GM19395 (cell line): ENCODE data around the gene SKA2.
"Not testable (repeated sequence)": the region's sequence is repeated elsewhere in the genome, so short reads cannot be mapped to it uniquely, and the experiment has no call there.

Experiments
- ATAC-seq: cut with Tn5 transposase; IDR thresholded peaks from one replicate; pipeline ENCODE4 v1.9.1; 2021; ENCODE audit warnings: mild to moderate bottlenecking, moderate library complexity; ENCODE audit not compliant: unreplicated experiment

Gene SKA2

DNA sequence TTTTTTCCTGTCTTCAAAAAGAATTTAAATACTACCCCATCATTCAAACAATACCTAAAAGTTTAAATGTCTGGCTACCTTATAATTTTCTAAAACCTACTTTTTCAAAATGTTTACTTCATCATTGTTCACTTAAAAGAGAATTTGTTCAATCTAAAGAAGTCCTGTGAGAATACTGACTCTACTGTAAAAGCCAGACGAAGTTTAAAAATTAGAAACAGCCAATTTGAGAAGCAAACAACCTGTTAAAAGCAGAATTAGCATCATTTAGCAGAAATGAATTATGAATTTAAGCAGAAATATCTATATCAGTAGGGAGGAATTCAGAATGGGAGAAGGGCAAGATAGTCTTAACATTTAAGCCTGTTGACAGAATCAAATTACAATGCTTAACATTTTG, 2.1 kb downstream of the SKA2 start:
- ATAC-seq, result no peak

DNA sequence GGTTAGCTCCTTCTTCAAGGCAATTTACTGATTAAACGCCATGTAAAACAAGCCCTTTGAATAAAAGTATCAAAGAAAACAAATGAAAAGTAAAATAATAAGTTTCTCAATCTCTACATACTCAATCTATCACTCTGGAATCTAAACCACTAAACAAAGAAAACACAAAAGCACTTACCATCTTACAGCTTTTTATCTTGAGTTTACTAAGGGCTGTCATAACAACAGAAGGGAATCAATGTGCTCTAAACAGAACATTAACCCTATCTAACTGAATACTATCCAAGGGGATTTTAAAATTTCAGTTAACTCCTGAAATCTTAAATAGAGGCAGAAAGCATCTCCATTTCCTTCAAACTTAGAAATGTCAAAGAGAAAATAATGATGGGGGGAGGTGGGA, 3.4 kb downstream of the SKA2 start:
- ATAC-seq, result no peak

DNA sequence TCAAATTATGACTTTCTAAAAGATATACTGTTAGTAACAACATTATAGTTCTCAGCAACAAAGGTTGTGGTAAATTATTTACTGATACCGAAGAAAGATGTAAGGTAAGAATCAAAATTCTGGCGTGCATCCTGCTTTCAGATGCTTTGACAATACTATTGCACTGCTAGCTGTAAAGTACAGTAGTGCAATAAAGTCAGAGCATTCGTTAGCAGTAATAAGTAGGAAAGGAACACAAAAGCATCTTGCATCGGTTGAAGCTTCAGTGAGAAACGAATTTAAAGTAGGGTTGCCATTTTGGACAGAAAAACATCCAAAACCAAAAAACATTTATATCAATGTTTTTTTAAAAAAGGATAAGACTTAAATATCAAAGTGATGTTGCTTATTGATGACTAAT, 4.0 kb downstream of the SKA2 start:
- no peak for ATAC-seq

GRCh38 chr17:59149841-59150511, 5.0 kb downstream of the SKA2 start:
- ATAC-seq, result no peak

DNA sequence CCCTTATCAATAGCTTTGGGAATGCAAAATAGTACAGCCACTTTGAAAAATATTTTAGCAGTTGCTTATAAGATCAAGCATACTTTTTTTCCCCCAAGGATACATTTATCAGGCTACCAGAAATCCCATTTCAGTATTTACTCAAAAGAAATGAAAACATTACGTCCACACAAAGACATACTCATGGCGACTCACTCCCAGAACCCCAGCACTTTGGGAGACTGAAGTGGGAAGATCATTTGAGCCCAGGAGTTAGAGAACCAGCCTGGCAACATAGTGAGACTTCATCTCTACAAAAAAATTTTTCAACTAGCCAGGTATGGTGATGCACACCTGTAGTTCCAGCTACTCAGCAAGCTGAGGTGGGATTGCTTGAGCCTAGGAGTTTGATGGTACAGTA, 5.9 kb downstream of the SKA2 start:
- no peak for ATAC-seq

DNA sequence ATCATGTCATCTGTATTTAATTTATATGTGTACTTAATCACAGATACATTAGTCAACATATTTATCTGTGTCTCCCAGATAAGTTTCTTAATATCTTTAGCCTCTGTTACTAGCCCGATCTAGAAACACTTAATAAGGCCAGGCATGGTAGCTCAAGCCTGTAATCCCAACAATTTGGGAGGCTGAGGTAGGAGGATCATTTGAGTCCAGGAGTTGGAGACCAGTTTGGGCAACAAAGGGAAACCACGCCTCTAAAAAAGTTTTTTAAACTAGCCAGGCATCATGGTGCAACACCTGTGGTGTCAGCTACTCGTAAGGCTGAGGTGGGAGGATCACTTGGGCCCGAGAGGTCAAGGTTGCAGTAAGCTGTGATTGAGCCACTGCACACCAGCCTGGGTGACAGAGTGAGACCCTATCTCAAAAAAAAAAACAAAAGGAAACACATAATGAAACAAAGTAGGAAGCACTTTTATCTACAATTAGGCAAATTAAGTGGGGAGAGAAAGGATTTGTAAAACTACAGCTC, 9.4 kb downstream of the SKA2 start:
- no peak for ATAC-seq

DNA sequence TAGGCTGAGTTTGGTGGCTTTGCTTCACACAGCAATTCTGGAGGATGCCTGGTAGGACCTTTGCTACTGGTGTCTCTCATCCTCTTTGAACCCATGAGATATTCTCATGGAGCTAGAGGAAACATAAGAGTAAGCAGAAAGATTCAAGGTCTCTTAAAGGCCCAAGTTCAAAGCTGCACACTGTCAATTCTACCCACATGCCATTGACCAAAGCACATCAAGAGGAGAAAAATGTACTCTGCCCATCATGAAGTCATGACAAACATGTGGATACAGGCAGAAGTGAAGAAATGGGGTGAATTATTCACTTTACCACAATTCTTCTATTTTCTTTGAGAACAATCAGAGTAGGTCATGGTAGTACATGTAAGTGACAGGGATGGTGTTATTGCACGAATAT, 13.1 kb downstream of the SKA2 start:
- ATAC-seq, result no peak

- ATAC-seq, result no peak
These were observed 15.0 kb downstream of the SKA2 start for GRCh38 chr17:59139939-59140338.

DNA sequence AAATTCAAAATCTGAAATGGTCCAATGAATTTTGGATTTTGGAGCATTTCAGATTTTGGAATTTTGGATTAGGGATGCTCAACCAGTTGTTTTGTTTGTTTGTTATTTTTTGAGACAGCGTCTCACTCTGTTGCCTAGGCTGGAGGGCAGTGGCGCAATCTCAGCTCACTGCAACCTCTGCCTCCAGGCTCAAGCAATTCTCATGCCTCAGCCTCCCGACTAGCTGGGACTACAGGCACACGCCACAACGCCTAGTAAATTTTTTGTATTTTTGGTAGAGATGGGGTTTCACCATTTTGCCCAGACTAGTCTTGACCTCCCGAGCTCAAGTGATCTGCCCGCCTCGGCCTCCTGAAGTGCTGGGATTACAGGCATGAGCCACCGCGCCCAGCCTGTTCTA, 16.6 kb downstream of the SKA2 start:
- not testable (repeated sequence) for ATAC-seq

DNA sequence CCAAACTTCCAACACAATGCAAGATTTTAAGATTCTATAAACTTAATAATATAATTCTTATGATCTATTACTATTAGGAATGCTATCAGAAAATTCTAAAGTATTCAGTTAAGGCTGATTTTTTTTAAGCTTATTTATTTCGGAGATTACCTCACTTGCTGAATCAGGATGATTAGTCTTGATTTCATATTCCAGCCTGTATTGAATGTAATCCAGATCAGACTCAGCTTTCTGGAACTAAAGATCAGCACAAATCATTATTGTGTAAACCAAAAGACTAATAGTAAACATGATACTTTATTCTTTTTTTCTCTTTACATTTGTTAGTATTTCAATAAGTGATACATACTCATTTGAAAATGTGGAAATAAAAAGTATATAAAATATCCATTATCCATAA, 23.9 kb downstream of the SKA2 start:
- ATAC-seq, result no peak

- no peak for ATAC-seq
These were observed 25.2 kb downstream of the SKA2 start for GRCh38 chr17:59129814-59130213.

DNA sequence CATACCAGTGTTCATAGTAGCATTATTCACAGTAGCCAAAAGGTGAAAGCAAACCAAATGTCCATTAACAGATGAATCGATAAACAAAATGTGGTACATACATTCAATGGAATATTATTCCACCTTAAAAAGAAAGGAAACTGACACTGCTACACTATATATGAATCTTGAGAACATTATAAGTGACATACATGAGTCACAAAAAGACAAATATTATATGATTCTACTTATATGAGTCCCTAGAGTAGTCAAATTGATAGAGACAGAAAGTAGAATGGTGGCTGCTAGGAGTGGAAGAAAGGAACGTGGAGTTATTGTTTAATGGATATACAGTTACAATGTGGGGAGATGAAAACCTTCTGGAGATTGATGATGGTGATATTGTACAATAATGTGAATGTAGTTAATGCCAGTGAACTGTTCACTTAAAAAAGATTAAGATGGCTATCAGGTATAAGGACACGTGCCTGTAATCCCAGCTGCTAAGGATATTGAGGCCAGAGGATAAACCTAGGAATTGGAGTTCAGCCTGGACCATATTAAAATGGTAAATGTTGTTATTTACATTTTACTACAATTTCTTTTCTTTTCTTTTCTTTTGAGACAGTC, 28.1 kb downstream of the SKA2 start:
- ATAC-seq, result no peak

- ATAC-seq, result no peak
These were observed 30.3 kb downstream of the SKA2 start for GRCh38 chr17:59124665-59125064.

GRCh38 chr17:59121901-59122480, 33.0 kb downstream of the SKA2 start:
- no peak for ATAC-seq

- no peak for ATAC-seq
These were observed 39.5 kb downstream of the SKA2 start for GRCh38 chr17:59115474-59115873.

- ATAC-seq, result no peak
These were observed 43.4 kb downstream of the SKA2 start for GRCh38 chr17:59111539-59111938.

GRCh38 chr17:59110973-59111372, 44.0 kb downstream of the SKA2 start:
- ATAC-seq, result no peak

GRCh38 chr17:59108400-59109102, 46.4 kb downstream of the SKA2 start:
- no peak for ATAC-seq

DNA sequence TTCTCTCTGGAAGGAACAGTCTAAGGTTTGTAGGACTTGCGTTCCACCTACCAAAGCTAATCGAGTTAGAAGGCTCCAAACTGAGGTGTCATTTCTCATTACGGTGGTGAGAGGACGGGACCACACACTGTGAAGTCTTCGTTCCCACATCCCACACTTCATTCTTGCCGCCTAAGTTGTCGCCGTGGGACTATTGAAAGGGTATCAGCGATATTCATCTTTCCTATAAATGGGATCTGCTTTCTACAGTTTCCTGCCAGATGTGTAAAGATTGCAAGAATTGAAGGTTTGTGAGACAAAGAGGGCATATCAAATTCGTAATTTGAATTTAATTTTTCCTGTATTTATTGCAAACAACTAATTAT, 47.7 kb downstream of the SKA2 start:
- no peak for ATAC-seq

- peak; percentile 88 for ATAC-seq
These were observed 48.3 kb downstream of the SKA2 start, which contains the start of gene TRIM37 for GRCh38 chr17:59106463-59107305. TRIM37 (minus strand) TSS chr17:59106880; CDS start chr17:59106461, 419 bp downstream.
